ENCODE results near the gene ASMTL. TPM values are rescaled to one million over a fixed set of nuclear protein-coding genes. Genes with fewer than 3 reads are reported as not detected.

Gene ASMTL
- total and polyA plus RNA-seq, 2 of the 13 experiments (the other 11 are each of a cell fraction or from before 2014, with no cell fraction given) = 5.6 to 16.3 TPM

DNA sequence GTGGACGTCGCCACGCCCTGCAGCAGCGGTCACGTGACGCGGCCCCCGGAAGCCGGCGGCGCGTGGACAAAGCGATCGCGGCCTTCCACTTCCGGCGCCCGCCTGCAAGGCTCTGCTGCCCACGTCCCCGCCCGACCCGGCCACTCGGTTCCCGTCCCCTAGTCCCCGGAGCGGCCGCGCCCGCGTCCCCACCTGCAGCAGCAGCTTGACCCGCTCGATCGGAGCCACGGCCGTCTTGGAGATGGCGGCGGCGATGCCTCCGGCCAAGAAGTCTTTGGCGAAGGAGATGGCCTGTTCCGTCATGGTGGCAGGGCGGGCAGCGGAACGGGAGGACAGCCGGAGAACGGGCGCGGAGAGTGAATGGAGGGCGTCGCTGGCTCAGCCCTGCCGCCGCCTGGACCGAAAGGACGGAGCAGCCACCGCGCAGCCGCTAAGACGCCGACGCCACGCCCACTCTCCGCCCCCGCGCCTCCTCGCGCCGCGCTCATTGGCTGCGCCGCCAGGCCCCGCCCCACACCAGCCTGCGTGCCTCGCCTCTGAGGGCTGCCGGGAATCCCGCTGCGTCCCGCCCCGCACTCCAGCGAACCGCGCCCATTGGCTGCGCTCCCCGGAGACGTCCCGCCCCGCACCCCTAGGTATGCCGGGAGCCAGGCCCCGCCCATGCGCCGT, 60.9 kb downstream of the ASMTL start, which contains the start of gene SLC25A6 (continued):
- TF ChIP-seq, protein P1, sequence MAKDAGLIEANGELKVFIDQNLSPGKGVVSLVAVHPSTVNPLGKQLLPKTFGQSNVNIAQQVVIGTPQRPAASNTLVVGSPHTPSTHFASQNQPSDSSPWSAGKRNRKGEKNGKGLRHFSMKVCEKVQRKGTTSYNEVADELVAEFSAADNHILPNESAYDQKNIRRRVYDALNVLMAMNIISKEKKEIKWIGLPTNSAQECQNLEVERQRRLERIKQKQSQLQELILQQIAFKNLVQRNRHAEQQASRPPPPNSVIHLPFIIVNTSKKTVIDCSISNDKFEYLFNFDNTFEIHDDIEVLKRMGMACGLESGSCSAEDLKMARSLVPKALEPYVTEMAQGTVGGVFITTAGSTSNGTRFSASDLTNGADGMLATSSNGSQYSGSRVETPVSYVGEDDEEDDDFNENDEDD (CRISPR knock-in tag; IDR thresholded peaks at IDR 0.05; ENCODE audit: borderline replicate concordance) = no peak; the same call in 1 of the 2 replicates
- peak; percentile 80 for TF ChIP-seq DR1 (CRISPR knock-in tag; IDR thresholded peaks at IDR 0.05)
- no peak for TF ChIP-seq IRX3 (CRISPR knock-in tag; IDR thresholded peaks at IDR 0.05; ENCODE audit: borderline replicate concordance, low read depth)
- peak; percentile 35; the same call in 1 of the 2 replicates for TF ChIP-seq TSC22D2 (CRISPR knock-in tag; IDR thresholded peaks at IDR 0.05; ENCODE audit: borderline replicate concordance)
- no peak for TF ChIP-seq ZFYVE20 (CRISPR knock-in tag; IDR thresholded peaks at IDR 0.05; ENCODE audit: borderline replicate concordance, low read depth)
- no peak for TF ChIP-seq ZNF30 (CRISPR knock-in tag; IDR thresholded peaks at IDR 0.05)
- TF ChIP-seq HIC2 (CRISPR knock-in tag; IDR thresholded peaks at IDR 0.05; ENCODE audit: low read depth) = no peak; the same call in 1 of the 2 replicates
- peak; percentile 51; the same call in 1 of the 2 replicates for TF ChIP-seq ZNF230 (CRISPR knock-in tag; IDR thresholded peaks at IDR 0.05)
- no peak; the same call in 1 of the 2 replicates for TF ChIP-seq TFAP4 (IDR thresholded peaks at IDR 0.05; ENCODE audit: borderline replicate concordance, low read depth)
- TF ChIP-seq ZNF558 (CRISPR knock-in tag; IDR thresholded peaks at IDR 0.05; ENCODE audit: borderline replicate concordance) = no peak
- TF ChIP-seq, protein P2, sequence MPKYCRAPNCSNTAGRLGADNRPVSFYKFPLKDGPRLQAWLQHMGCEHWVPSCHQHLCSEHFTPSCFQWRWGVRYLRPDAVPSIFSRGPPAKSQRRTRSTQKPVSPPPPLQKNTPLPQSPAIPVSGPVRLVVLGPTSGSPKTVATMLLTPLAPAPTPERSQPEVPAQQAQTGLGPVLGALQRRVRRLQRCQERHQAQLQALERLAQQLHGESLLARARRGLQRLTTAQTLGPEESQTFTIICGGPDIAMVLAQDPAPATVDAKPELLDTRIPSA (CRISPR knock-in tag; IDR thresholded peaks at IDR 0.05; ENCODE audit: borderline replicate concordance) = no peak
- no peak; the same call in 2 of the 3 replicates for TF ChIP-seq MXI1 (IDR thresholded peaks at IDR 0.05; ENCODE audit: borderline replicate concordance, low read depth, low read length)
- peak; percentile 13; the same call in 1 of the 2 replicates for TF ChIP-seq ZNF605 (CRISPR knock-in tag; IDR thresholded peaks at IDR 0.05)
- no peak for TF ChIP-seq ZMAT5 (CRISPR knock-in tag; IDR thresholded peaks at IDR 0.05; ENCODE audit: borderline replicate concordance, low read depth)
- TF ChIP-seq POGZ (CRISPR knock-in tag; IDR thresholded peaks at IDR 0.05) = peak; percentile 75
- TF ChIP-seq KAT8 (CRISPR knock-in tag; IDR thresholded peaks at IDR 0.05) = peak; percentile 87
- no peak for TF ChIP-seq ZFP1 (CRISPR knock-in tag; IDR thresholded peaks at IDR 0.05)
- peak; percentile 14; the same call in 1 of the 2 replicates for TF ChIP-seq ZNF263 (CRISPR knock-in tag; IDR thresholded peaks at IDR 0.05)
- TF ChIP-seq ZNF841 (CRISPR knock-in tag; IDR thresholded peaks at IDR 0.05; ENCODE audit: borderline replicate concordance) = no peak
- no peak for TF ChIP-seq NR2F6 (IDR thresholded peaks at IDR 0.05)
- TF ChIP-seq NR2F6 (CRISPR knock-in tag; IDR thresholded peaks at IDR 0.05) = no peak
- TF ChIP-seq, protein P3, sequence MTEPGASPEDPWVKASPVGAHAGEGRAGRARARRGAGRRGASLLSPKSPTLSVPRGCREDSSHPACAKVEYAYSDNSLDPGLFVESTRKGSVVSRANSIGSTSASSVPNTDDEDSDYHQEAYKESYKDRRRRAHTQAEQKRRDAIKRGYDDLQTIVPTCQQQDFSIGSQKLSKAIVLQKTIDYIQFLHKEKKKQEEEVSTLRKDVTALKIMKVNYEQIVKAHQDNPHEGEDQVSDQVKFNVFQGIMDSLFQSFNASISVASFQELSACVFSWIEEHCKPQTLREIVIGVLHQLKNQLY (CRISPR knock-in tag; IDR thresholded peaks at IDR 0.05) = peak; percentile 70; the same call in 1 of the 2 replicates
- peak; percentile 14; the same call in 1 of the 2 replicates for TF ChIP-seq NKX3-1 (CRISPR knock-in tag; IDR thresholded peaks at IDR 0.05)
- TF ChIP-seq SOX5 (CRISPR knock-in tag; IDR thresholded peaks at IDR 0.05; ENCODE audit: borderline replicate concordance) = peak; percentile 13; the same call in 1 of the 2 replicates
- TF ChIP-seq ZNF780A (CRISPR knock-in tag; IDR thresholded peaks at IDR 0.05) = no peak
- TF ChIP-seq NRL (CRISPR knock-in tag; IDR thresholded peaks at IDR 0.05; ENCODE audit: borderline replicate concordance) = no peak; the same call in 1 of the 2 replicates
